GM23338 (cell line): ENCODE results near the gene UBE3C. TPM values are rescaled to one million over a fixed set of nuclear protein-coding genes. Genes with fewer than 3 reads are reported as not detected.
A peak's percentile ranks its signal among the peaks of the same experiment; 100 is the strongest.

Experiments
- ATAC-seq: fragments of 200-7000 bp; cut with Tn5 transposase; 3 replicates; pipeline ENCODE4 v1.9.1; 2020
- DNase-seq: peaks from one replicate; pipeline ENCODE4 v3.0.0-alpha.2; 2015; ENCODE audit warnings: low spot score
- H2AFZ ChIP-seq: fragments of 200-600 bp; sonication (generic); 2 replicates; pipeline ENCODE4 v1.8.0; 2016; ENCODE audit warnings: antibody characterized with exemption, mild to moderate bottlenecking, moderate library complexity
- H3F3A ChIP-seq: fragments of 200-600 bp; sonication (generic); replicated peaks from 2 replicates; pipeline ENCODE4 v1.8.0; 2017; ENCODE audit warnings: antibody characterized with exemption, mixed run types, low read depth
- H3K27ac ChIP-seq: fragments of 200-600 bp; sonication (generic); 2 replicates; pipeline ENCODE4 v1.6.1; 2016; ENCODE audit warnings: low read depth
- H3K27me3 ChIP-seq: fragments of 200-600 bp; sonication (generic); 2 replicates; pipeline ENCODE4 v1.8.0; 2016; ENCODE audit warnings: mild to moderate bottlenecking, mixed run types, moderate library complexity; ENCODE audit not compliant: insufficient read depth
- H3K36me3 ChIP-seq: fragments of 200-600 bp; sonication (generic); 2 replicates; pipeline ENCODE4 v1.8.0; 2016; ENCODE audit warnings: mild to moderate bottlenecking; ENCODE audit not compliant: insufficient read depth
- H3K4me1 ChIP-seq: fragments of 200-600 bp; sonication (generic); 2 replicates; pipeline ENCODE4 v1.8.0; 2016; ENCODE audit warnings: mild to moderate bottlenecking, moderate library complexity; ENCODE audit not compliant: insufficient read depth
- H3K4me2 ChIP-seq: fragments of 200-600 bp; sonication (generic); 2 replicates; pipeline ENCODE4 v1.7.1; 2017; ENCODE audit warnings: mixed run types
- H3K4me3 ChIP-seq: fragments of 200-600 bp; sonication (generic); 2 replicates; pipeline ENCODE4 v1.6.1; 2016; ENCODE audit warnings: mixed run types
- H3K79me2 ChIP-seq: fragments of 200-600 bp; sonication (generic); replicated peaks from 2 replicates; pipeline ENCODE4 v1.8.0; 2017; ENCODE audit warnings: mild to moderate bottlenecking; ENCODE audit not compliant: insufficient read depth
- H3K9me2 ChIP-seq: fragments of 200-600 bp; sonication (generic); 2 replicates; pipeline ENCODE4 v1.8.0; 2017; ENCODE audit not compliant: insufficient read depth
- H4K20me1 ChIP-seq: fragments of 200-600 bp; sonication (generic); replicated peaks from 2 replicates; pipeline ENCODE4 v1.8.0; 2017; ENCODE audit warnings: mild to moderate bottlenecking; ENCODE audit not compliant: insufficient read depth
- H3K27ac Mint-ChIP-seq: 2 replicates; pipeline ENCODE4 v1.8.0; 2020; ENCODE audit warnings: inconsistent platforms, mild to moderate bottlenecking, moderate library complexity, mixed read lengths
- H3K27me3 Mint-ChIP-seq: 3 replicates; pipeline ENCODE4 v1.8.0; 2022; ENCODE audit warnings: low read depth, mild to moderate bottlenecking, moderate library complexity, mixed read lengths, inconsistent platforms; ENCODE audit not compliant: insufficient read depth, poor library complexity
- H3K36me3 Mint-ChIP-seq: 3 replicates; pipeline ENCODE4 v1.8.0; 2021; ENCODE audit warnings: low read depth, mild to moderate bottlenecking, inconsistent platforms, moderate library complexity, mixed read lengths
- H3K4me1 Mint-ChIP-seq: 3 replicates; pipeline ENCODE4 v1.8.0; 2020; ENCODE audit warnings: mild to moderate bottlenecking, inconsistent platforms, mixed read lengths
- H3K4me3 Mint-ChIP-seq: 3 replicates; pipeline ENCODE4 v1.8.0; 2021; ENCODE audit warnings: moderate library complexity, mild to moderate bottlenecking, inconsistent platforms, mixed read lengths
- H3K9me3 Mint-ChIP-seq: 3 replicates; pipeline ENCODE4 v1.8.0; 2020; ENCODE audit warnings: moderate library complexity, mild to moderate bottlenecking, inconsistent platforms, mixed read lengths
- CREB1 ChIP-seq: fragments of 250-450 bp; sonication (Bioruptor Pico); IDR thresholded peaks from 2 replicates; pipeline ENCODE4 v1.5.0; 2020; ENCODE audit warnings: low read depth, mild to moderate bottlenecking, moderate library complexity
- EZH2 ChIP-seq: fragments of 200-600 bp; sonication (generic); IDR thresholded peaks from one replicate; pipeline ENCODE4 v1.8.0; 2017; ENCODE audit warnings: antibody characterized with exemption, mild to moderate bottlenecking, low read depth; ENCODE audit not compliant: unreplicated experiment
- EZH2phosphoT487 ChIP-seq: fragments of 200-600 bp; sonication (generic); IDR thresholded peaks from one replicate; pipeline ENCODE4 v1.8.1; 2018; ENCODE audit warnings: antibody characterized with exemption; ENCODE audit not compliant: unreplicated experiment
- JUNB ChIP-seq: IDR thresholded peaks from one replicate; pipeline ENCODE4 v1.6.1; 2016; ENCODE audit warnings: antibody characterized with exemption; ENCODE audit not compliant: unreplicated experiment
- NANOG ChIP-seq: IDR thresholded peaks from 2 replicates; pipeline ENCODE4 v1.6.1; 2016; ENCODE audit warnings: antibody characterized with exemption, borderline replicate concordance
- STAT1 ChIP-seq: IDR thresholded peaks from one replicate; pipeline ENCODE4 v1.6.1; 2016; ENCODE audit warnings: antibody characterized with exemption; ENCODE audit not compliant: unreplicated experiment
- ZNF114 ChIP-seq: fragments of 250-450 bp; sonication (Bioruptor Pico); IDR thresholded peaks from 2 replicates; pipeline ENCODE4 v1.5.0; 2020; ENCODE audit warnings: mild to moderate bottlenecking, moderate library complexity
- ZNF331 ChIP-seq: fragments of 250-450 bp; sonication (Bioruptor Pico); IDR thresholded peaks from 2 replicates; pipeline ENCODE4 v1.5.0; 2020; ENCODE audit warnings: low read depth, mild to moderate bottlenecking, moderate library complexity
- polyA plus RNA-seq: library from polyadenylated mRNA; unstranded; fragments of >200 nt; fragmentation: Nextera tagmentation; extraction: Ambion mirVana; gene quantifications from 2 replicates; pipeline ENCODE4 v1.2.1, GENCODE V29; 2016
- total RNA-seq: library from RNA; depleted of rRNA; stranded (reverse); fragments of >200 nt; shearing (Covaris generic); gene quantifications from 2 replicates; pipeline ENCODE4 v1.2.3, GENCODE V29; 2014
- TF ChIP-seq, protein P1 (sequence below): IDR thresholded peaks from one replicate; pipeline ENCODE4 v1.6.1; 2018; ENCODE audit warnings: antibody characterized with exemption; ENCODE audit not compliant: unreplicated experiment
- TF ChIP-seq, protein P2 (sequence below), 2 experiments: fragments of 200-600 bp in 1 of 2; sonication (generic) in 1 of 2; conservative IDR thresholded peaks; 2 replicates each; pipeline versions ENCODE4 v1.5.1 to v1.6.1; 2016 to 2017; ENCODE audit warnings: antibody characterized with exemption in 2 of 2, low read depth in 2 of 2, mild to moderate bottlenecking in 2 of 2, moderate library complexity in 1 of 2
- TF ChIP-seq, protein P3 (sequence below): IDR thresholded peaks from 2 replicates; pipeline ENCODE4 v1.6.1; 2016; ENCODE audit warnings: antibody characterized with exemption

The UBE3C gene
- total and polyA plus RNA-seq, 2 experiments from 2014 or later = 16.8 to 76.9 TPM

DNA sequence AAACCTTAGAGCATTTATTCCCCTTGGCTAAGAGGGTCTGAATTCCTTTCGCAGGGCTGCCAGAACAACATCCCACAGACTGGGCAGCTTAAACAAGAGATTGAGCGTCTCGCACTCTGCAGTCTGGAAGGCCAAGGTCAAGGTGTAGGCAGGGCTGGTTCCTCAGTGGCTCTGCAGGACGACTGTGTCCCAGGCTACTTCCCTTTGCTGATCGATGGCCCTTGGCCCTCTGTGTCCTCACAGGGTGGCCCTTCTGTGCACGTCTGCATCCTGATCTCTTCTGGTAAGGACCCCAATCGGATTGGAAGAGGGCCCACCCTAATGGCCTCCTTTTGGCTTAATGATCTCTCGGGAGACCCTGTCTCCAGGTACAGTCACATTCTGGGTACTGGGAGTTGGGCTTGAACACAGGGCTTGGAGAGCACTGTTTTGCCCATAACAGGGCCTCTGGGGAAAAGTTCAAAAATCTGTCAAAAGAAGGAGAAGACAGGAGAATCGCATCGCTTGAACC, 162.9 kb downstream of the UBE3C start (continued):
- TF ChIP-seq, protein P1, sequence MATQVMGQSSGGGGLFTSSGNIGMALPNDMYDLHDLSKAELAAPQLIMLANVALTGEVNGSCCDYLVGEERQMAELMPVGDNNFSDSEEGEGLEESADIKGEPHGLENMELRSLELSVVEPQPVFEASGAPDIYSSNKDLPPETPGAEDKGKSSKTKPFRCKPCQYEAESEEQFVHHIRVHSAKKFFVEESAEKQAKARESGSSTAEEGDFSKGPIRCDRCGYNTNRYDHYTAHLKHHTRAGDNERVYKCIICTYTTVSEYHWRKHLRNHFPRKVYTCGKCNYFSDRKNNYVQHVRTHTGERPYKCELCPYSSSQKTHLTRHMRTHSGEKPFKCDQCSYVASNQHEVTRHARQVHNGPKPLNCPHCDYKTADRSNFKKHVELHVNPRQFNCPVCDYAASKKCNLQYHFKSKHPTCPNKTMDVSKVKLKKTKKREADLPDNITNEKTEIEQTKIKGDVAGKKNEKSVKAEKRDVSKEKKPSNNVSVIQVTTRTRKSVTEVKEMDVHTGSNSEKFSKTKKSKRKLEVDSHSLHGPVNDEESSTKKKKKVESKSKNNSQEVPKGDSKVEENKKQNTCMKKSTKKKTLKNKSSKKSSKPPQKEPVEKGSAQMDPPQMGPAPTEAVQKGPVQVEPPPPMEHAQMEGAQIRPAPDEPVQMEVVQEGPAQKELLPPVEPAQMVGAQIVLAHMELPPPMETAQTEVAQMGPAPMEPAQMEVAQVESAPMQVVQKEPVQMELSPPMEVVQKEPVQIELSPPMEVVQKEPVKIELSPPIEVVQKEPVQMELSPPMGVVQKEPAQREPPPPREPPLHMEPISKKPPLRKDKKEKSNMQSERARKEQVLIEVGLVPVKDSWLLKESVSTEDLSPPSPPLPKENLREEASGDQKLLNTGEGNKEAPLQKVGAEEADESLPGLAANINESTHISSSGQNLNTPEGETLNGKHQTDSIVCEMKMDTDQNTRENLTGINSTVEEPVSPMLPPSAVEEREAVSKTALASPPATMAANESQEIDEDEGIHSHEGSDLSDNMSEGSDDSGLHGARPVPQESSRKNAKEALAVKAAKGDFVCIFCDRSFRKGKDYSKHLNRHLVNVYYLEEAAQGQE = no peak
- TF ChIP-seq, protein P2, sequence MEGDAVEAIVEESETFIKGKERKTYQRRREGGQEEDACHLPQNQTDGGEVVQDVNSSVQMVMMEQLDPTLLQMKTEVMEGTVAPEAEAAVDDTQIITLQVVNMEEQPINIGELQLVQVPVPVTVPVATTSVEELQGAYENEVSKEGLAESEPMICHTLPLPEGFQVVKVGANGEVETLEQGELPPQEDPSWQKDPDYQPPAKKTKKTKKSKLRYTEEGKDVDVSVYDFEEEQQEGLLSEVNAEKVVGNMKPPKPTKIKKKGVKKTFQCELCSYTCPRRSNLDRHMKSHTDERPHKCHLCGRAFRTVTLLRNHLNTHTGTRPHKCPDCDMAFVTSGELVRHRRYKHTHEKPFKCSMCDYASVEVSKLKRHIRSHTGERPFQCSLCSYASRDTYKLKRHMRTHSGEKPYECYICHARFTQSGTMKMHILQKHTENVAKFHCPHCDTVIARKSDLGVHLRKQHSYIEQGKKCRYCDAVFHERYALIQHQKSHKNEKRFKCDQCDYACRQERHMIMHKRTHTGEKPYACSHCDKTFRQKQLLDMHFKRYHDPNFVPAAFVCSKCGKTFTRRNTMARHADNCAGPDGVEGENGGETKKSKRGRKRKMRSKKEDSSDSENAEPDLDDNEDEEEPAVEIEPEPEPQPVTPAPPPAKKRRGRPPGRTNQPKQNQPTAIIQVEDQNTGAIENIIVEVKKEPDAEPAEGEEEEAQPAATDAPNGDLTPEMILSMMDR (conservative IDR thresholded peaks at IDR 0.05; ENCODE audit: low read depth in 2 of 2) = no peak
- TF ChIP-seq STAT1 (no peak), ZNF331 (CRISPR knock-in tag) (no peak), CREB1 (CRISPR knock-in tag) (no peak), ZNF114 (CRISPR knock-in tag) (no peak), JUNB (no peak), EZH2phosphoT487 (no peak), NANOG (no peak)
- TF ChIP-seq, protein P3, sequence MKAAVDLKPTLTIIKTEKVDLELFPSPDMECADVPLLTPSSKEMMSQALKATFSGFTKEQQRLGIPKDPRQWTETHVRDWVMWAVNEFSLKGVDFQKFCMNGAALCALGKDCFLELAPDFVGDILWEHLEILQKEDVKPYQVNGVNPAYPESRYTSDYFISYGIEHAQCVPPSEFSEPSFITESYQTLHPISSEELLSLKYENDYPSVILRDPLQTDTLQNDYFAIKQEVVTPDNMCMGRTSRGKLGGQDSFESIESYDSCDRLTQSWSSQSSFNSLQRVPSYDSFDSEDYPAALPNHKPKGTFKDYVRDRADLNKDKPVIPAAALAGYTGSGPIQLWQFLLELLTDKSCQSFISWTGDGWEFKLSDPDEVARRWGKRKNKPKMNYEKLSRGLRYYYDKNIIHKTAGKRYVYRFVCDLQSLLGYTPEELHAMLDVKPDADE = no peak

DNA sequence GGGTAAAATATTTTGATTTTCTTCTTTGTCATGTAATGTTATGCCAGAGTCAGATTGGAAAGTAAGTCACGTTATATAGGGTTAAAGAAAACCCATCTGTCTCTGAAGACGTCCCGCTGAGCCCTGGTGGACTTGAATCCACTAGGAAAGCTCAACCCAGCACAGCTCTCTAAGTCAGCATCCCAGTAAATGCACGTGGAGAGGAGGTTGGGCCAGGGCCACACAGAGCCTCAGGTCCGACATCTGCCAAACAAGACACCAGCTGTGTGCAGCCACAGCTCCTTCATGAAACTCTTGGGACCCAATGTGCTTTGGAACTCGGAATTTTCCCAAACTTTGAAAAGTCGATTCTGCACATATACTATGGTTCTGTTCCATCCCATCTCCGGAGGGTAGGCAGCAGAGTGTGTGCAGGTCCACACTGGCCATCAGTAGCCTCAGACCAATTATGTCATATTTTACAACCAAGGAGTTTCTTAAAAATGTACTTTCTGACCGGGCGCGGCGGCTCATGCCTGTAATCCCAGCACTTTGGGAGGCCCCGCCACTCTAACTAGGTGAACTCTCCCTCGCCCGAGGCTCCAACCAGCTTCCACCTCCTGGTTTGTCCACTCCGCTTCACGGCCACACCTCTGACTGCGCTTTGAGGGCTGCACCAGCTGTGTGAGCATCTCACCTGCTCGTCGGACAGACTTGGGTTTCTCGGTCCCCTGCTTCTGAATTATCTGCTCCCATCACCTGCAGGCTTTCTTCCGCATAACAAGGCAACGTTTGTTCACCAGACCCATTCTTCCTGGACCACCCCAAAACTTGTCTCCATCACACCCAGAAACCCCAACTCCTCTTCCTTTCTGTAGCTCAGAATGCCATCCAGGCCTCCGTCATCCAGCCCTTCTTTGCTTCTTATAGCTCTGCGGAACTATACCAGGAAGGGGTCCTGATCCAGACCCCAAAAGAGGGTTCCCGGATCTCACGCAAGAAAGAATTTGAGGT, 168.4 kb downstream of the UBE3C start:
- Histone ChIP-seq H2AFZ (no peak overlapping the region), H3K27ac (peak overlapping the region; percentile 89), H3K27me3 (no peaks in the 10 kb centered on the region), H3K4me3 (peak overlapping the region; percentile 19; the same call in 1 of the 2 replicates), H3K36me3 (no peaks in the 10 kb centered on the region), H3K79me2 (no peaks in the 10 kb centered on the region), H3F3A (peaks cover 13% of the 10 kb centered on the region), H3K4me2 (peak overlapping the region; percentile 54), H3K4me1 (peaks cover 26% of the 10 kb centered on the region), H4K20me1 (no peaks in the 10 kb centered on the region), H3K9me2 (no peaks in the 10 kb centered on the region)
- peaks cover 32% of the 10 kb centered on the region for H3K27me3 Mint-ChIP-seq
- H3K9me3 Mint-ChIP-seq = peaks cover 8% of the 10 kb centered on the region; the same call in 2 of the 3 replicates
- DNase-seq (peak; percentile 33), ATAC-seq (no peak)
- peaks cover 49% of the 10 kb centered on the region for H3K4me1 Mint-ChIP-seq
- H3K36me3 Mint-ChIP-seq = peaks cover 4% of the 10 kb centered on the region; the same call in 2 of the 3 replicates
- H3K4me3 Mint-ChIP-seq = peak overlapping the region; percentile 9; the same call in 1 of the 3 replicates
- H3K27ac Mint-ChIP-seq = peak overlapping the region; percentile 86
- TF ChIP-seq JUNB (no peak), EZH2 (no peak)
